HCT116 (cell line): Measurements from ENCODE around the gene ZNHIT6. TPM values are rescaled to one million over a fixed set of nuclear protein-coding genes. Genes with fewer than 3 reads are reported as not detected.
A peak's percentile ranks its signal among the peaks of the same experiment; 100 is the strongest.

Source experiments
- ATAC-seq: fragments of 200-7000 bp; cut with Tn5 transposase; 2 replicates; pipeline ENCODE4 v1.9.1; 2020; ENCODE audit warnings: mild to moderate bottlenecking, moderate library complexity
- BruUV-seq: library from RNA; stranded (reverse); fragments of 400-500 nt; replicated peaks from 2 replicates; lab custom pipeline; 2021; lab: Mats Ljungman, UMichigan
- CTCF ChIA-PET: fragments of 300-600 bp; sonication (Branson Sonifier 250); formaldehyde crosslinking; loops from one replicate; lab custom pipeline; 2021; ENCODE audit warnings: antibody characterized with exemption; lab: Charles Lee
- POLR2A ChIA-PET: fragments of 300-600, 350-600 bp; sonication (Branson Sonifier 250); formaldehyde crosslinking; loops from one replicate; lab custom pipeline; 2021; ENCODE audit warnings: antibody characterized with exemption; lab: Charles Lee
- RAD21 ChIA-PET, 2 experiments: fragments of 300-600 bp; sonication (Branson Sonifier 250); formaldehyde crosslinking; loops; one replicate each; lab custom pipeline; 2023; ENCODE audit warnings: low total read pairs in 2 of 2; ENCODE audit not compliant: uncharacterized antibody in 2 of 2, unreplicated experiment in 2 of 2, low non-redundant PET in 1 of 2; lab: Charles Lee
- DNase-seq: peaks from one replicate; pipeline ENCODE4 v3.0.0-alpha.2; 2010; ENCODE audit warnings: low read depth, low spot score
- H2AFZ ChIP-seq: fragments of 200-600 bp; shearing (Covaris generic), sonication (generic); 2 replicates; pipeline ENCODE4 v1.6.1; 2017; ENCODE audit warnings: low read depth, mixed run types, mixed read lengths, antibody characterized with exemption, low read length; ENCODE audit not compliant: poor library complexity, severe bottlenecking
- H3K27ac ChIP-seq: 2 replicates; pipeline ENCODE4 v1.5.1; 2012; ENCODE audit warnings: low read depth, low read length
- H3K27me3 ChIP-seq: fragments of 200-600 bp; sonication (generic); 2 replicates; pipeline ENCODE4 v1.6.1; 2016; ENCODE audit warnings: mixed run types, low read length, mixed read lengths; ENCODE audit not compliant: insufficient read depth
- H3K36me3 ChIP-seq, 2 experiments: fragments of 200-500 bp in 1 of 2; fragments of 200-600 bp in 1 of 2; sonication (Bioruptor generic) in 1 of 2; sonication (generic) in 1 of 2; 2 replicates each; pipeline versions ENCODE4 v1.5.1 to v1.6.1; 2014 to 2016; ENCODE audit warnings: low read length in 2 of 2, inconsistent platforms in 1 of 2, mixed read lengths in 1 of 2, mixed run types in 1 of 2; ENCODE audit not compliant: insufficient read depth in 2 of 2, control insufficient read depth in 1 of 2
- H3K4me1 ChIP-seq, 2 experiments: fragments of 200-600 bp in 1 of 2; sonication (generic) in 1 of 2; 2 replicates each; pipeline versions ENCODE4 v1.5.1 to v1.6.1; 2012 to 2017; ENCODE audit warnings: low read length in 2 of 2, inconsistent platforms in 1 of 2, mild to moderate bottlenecking in 1 of 2, mixed read lengths in 1 of 2, mixed run types in 1 of 2, moderate library complexity in 1 of 2; ENCODE audit not compliant: insufficient read depth in 2 of 2, control insufficient read depth in 1 of 2
- H3K4me2 ChIP-seq: fragments of 200-600 bp; sonication (generic); 2 replicates; pipeline ENCODE4 v1.6.1; 2017; ENCODE audit warnings: mixed run types, low read length, mixed read lengths
- H3K4me3 ChIP-seq, 2 experiments: fragments of 200-600 bp in 1 of 2; sonication (generic) in 1 of 2; replicated peaks in 1 of 2; 2 replicates each; pipeline ENCODE4 v1.5.1; 2011 to 2016; ENCODE audit warnings: low read length in 2 of 2, control low read depth in 1 of 2, low read depth in 1 of 2, mild to moderate bottlenecking in 1 of 2, mixed read lengths in 1 of 2, mixed run types in 1 of 2
- H3K79me2 ChIP-seq: fragments of 200-600 bp; sonication (generic); 2 replicates; pipeline ENCODE4 v1.6.1; 2017; ENCODE audit warnings: mild to moderate bottlenecking, mixed run types, low read length, moderate library complexity, mixed read lengths; ENCODE audit not compliant: insufficient read depth
- H3K9ac ChIP-seq: fragments of 200-600 bp; sonication (generic); 2 replicates; pipeline ENCODE4 v1.6.1; 2016; ENCODE audit warnings: low read length, mixed read lengths
- H3K9me2 ChIP-seq: fragments of 200-600 bp; sonication (generic), shearing (Covaris generic); 2 replicates; pipeline ENCODE4 v1.6.1; 2017; ENCODE audit warnings: mixed run types, mild to moderate bottlenecking, moderate library complexity; ENCODE audit not compliant: insufficient read depth
- H3K9me3 ChIP-seq, 2 experiments: fragments of 200-500 bp in 1 of 2; fragments of 200-600 bp in 1 of 2; sonication (Bioruptor generic) in 1 of 2; sonication (generic) in 1 of 2; 2 replicates each; pipeline ENCODE4 v1.6.1; 2014 to 2017; ENCODE audit warnings: low read length in 2 of 2, mixed read lengths in 2 of 2, inconsistent platforms in 1 of 2, low read depth in 1 of 2, mild to moderate bottlenecking in 1 of 2, mixed run types in 1 of 2, moderate library complexity in 1 of 2; ENCODE audit not compliant: control insufficient read depth in 1 of 2, insufficient read depth in 1 of 2
- H4K20me1 ChIP-seq: fragments of 200-600 bp; sonication (generic), shearing (Covaris generic); 2 replicates; pipeline ENCODE4 v1.6.1; 2017; ENCODE audit warnings: mixed run types, mild to moderate bottlenecking, moderate library complexity; ENCODE audit not compliant: insufficient read depth
- ATF3 ChIP-seq: IDR thresholded peaks from 2 replicates; pipeline ENCODE4 v1.6.1; 2012
- CBX3 ChIP-seq: IDR thresholded peaks from 2 replicates; pipeline ENCODE4 v1.6.1; 2012; ENCODE audit warnings: low read depth
- CEBPB ChIP-seq: IDR thresholded peaks from 2 replicates; pipeline ENCODE4 v1.6.1; 2012; ENCODE audit warnings: low read depth
- CTCF ChIP-seq, 3 experiments: fragments of 200-600 bp in 1 of 3; sonication (generic) in 1 of 3; IDR thresholded peaks in 2 of 3; conservative IDR thresholded peaks in 1 of 3; 2 replicates each; pipeline ENCODE4 v1.5.1; 2012 to 2017; ENCODE audit warnings: low read depth in 2 of 3, low read length in 2 of 3, antibody characterized with exemption in 1 of 3, borderline replicate concordance in 1 of 3, control low read depth in 1 of 3, mild to moderate bottlenecking in 1 of 3, mixed read lengths in 1 of 3, mixed run types in 1 of 3, moderate library complexity in 1 of 3; ENCODE audit not compliant: insufficient read depth in 1 of 3
- ELF1 ChIP-seq: IDR thresholded peaks from 2 replicates; pipeline ENCODE4 v1.6.1; 2012; ENCODE audit warnings: low read depth, borderline replicate concordance
- EZH2 ChIP-seq: fragments of 200-600 bp; sonication (generic); IDR thresholded peaks from 2 replicates; pipeline ENCODE4 v1.6.1; 2017; ENCODE audit warnings: antibody characterized with exemption, mixed run types
- FOSL1 ChIP-seq: IDR thresholded peaks from 2 replicates; pipeline ENCODE4 v1.6.1; 2012; ENCODE audit warnings: low read depth
- JUND ChIP-seq: IDR thresholded peaks from 2 replicates; pipeline ENCODE4 v1.6.1; 2012
- MAX ChIP-seq: IDR thresholded peaks from 2 replicates; pipeline ENCODE4 v1.6.1; 2012
- REST ChIP-seq: IDR thresholded peaks from 2 replicates; pipeline ENCODE4 v1.6.1; 2012; ENCODE audit warnings: low read depth
- SIN3A ChIP-seq: IDR thresholded peaks from 2 replicates; pipeline ENCODE4 v1.6.1; 2012; ENCODE audit warnings: low read depth
- SP1 ChIP-seq: IDR thresholded peaks from 2 replicates; pipeline ENCODE4 v1.6.1; 2012; ENCODE audit warnings: low read depth
- SRF ChIP-seq: IDR thresholded peaks from 2 replicates; pipeline ENCODE4 v1.6.1; 2012; ENCODE audit warnings: low read depth
- intact Hi-C: fragments of 100-400 bp; cut with micrococcal nuclease; formaldehyde crosslinking; loops from 2 replicates; pipeline ENCODE4 v1.10.0; 2022
- total RNA-seq: library from RNA; stranded (reverse); gene quantifications from one replicate; pipeline ENCODE4 v1.2.1, GENCODE V29; 2021; ENCODE audit not compliant: unreplicated experiment

The ZNHIT6 gene
- total RNA-seq, 1 experiment from 2014 or later = 18.4 TPM

- H3K27me3 ChIP-seq = no peaks in the 10 kb centered on the region
- no peak overlapping the region for H3K27ac ChIP-seq
- H4K20me1 ChIP-seq = no peaks in the 10 kb centered on the region
- intact Hi-C loops = no loop called here
- CTCF ChIA-PET = interaction anchor here (1.1 kb wide), 1 partner anchor 84 kb away, joined by 4 read pairs; no protein-coding TSS in a partner anchor
- no peak overlapping the region for H3K9ac ChIP-seq
- RAD21 ChIA-PET = no interaction called here
- no TSS peak for BruUV-seq
- H3K79me2 ChIP-seq = no peaks in the 10 kb centered on the region
- H2AFZ ChIP-seq = no peak overlapping the region
- no peaks in the 10 kb centered on the region for H3K36me3 ChIP-seq
- DNase-seq = no peak
- no peaks in the 10 kb centered on the region for H3K9me3 ChIP-seq
- POLR2A ChIA-PET = no interaction called here
- H3K4me3 ChIP-seq = no peak overlapping the region
- H3K4me2 ChIP-seq = 0 out of 2 replicates have a peak overlapping the region, but pooled peaks have one; percentile 83
- no peak for TF ChIP-seq ATF3
- TF ChIP-seq EZH2 = no peak
- TF ChIP-seq SIN3A = no peak
- no peak for TF ChIP-seq MAX
- no peak for TF ChIP-seq SP1
- TF ChIP-seq FOSL1 = no peak
- no peak for TF ChIP-seq ELF1
- no peak for TF ChIP-seq CTCF (IDR thresholded peaks at IDR 0.05 in 2 of 3, conservative IDR thresholded peaks at IDR 0.05 in 1 of 3; ENCODE audit: borderline replicate concordance in 1 of 3, insufficient read depth in 1 of 3, low read depth in 2 of 3, low read length in 2 of 3)
- no peak for TF ChIP-seq CBX3
- no peak for TF ChIP-seq REST
- no peak for TF ChIP-seq JUND
- TF ChIP-seq SRF = no peak
- TF ChIP-seq CEBPB = no peak
- no peak for ATAC-seq
- H3K4me1 ChIP-seq = peaks cover 50 to 70% of the 10 kb centered on the region in 2 experiments
- no peaks in the 10 kb centered on the region for H3K9me2 ChIP-seq
Measured at GRCh38 chr1:85608851-85609250, 99.4 kb downstream of the ZNHIT6 start.
